ENCODE measurements around the gene MRPS5. TPM values are rescaled to one million over a fixed set of nuclear protein-coding genes. Genes with fewer than 3 reads are reported as not detected.

The MRPS5 gene
- total RNA-seq, 1 donor from 2014 or later = 55.0 TPM

- TF ChIP-seq POLR2AphosphoS5 (IDR thresholded peaks at IDR 0.05; ENCODE audit: insufficient read depth in 1 of 2, low read depth in 1 of 2) = no peak
- TF ChIP-seq POLR2A (IDR thresholded peaks at IDR 0.05) = no peak
- no peak for TF ChIP-seq CTCF (IDR thresholded peaks at IDR 0.05)
- Histone ChIP-seq H3K27ac (no peak overlapping the region), H3K27me3 (no peaks in the 10 kb centered on the region), H3K4me3 (no peak overlapping the region), H3K36me3 (no peaks in the 10 kb centered on the region), H3K9me3 (no peaks in the 10 kb centered on the region), H3K4me1 (no peaks in the 10 kb centered on the region)
- no peak for DNase-seq (ENCODE audit: extremely low spot score in 2 of 2)
- intact Hi-C loops (cut with DNase I) = no loop called here
These were observed 66.3 kb downstream of the MRPS5 start for GRCh38 chr2:95055262-95055661.

GRCh38 chr2:95054016-95054415 lies 67.6 kb downstream of the MRPS5 start:
- no peaks in the 10 kb centered on the region for H3K36me3 ChIP-seq
- intact Hi-C loops (cut with DNase I) = no loop called here
- TF ChIP-seq POLR2A (IDR thresholded peaks at IDR 0.05) = no peak
- no peak for TF ChIP-seq CTCF (IDR thresholded peaks at IDR 0.05)

GRCh38 chr2:95053543-95053942 lies 68.1 kb downstream of the MRPS5 start:
- DNase-seq (ENCODE audit: extremely low spot score in 2 of 2) = no peak
- TF ChIP-seq POLR2AphosphoS5 (IDR thresholded peaks at IDR 0.05; ENCODE audit: insufficient read depth in 1 of 2, low read depth in 1 of 2) = no peak
- H3K4me1 ChIP-seq = no peaks in the 10 kb centered on the region

More at GRCh38 chr2:95054016-95054415, 67.6 kb downstream of the MRPS5 start:
- no peak overlapping the region for H3K4me3 ChIP-seq
- DNase-seq (ENCODE audit: extremely low spot score in 2 of 2) = no peak
- no peaks in the 10 kb centered on the region for H3K4me1 ChIP-seq
- no peaks in the 10 kb centered on the region for H3K27me3 ChIP-seq
- H3K27ac ChIP-seq = no peak overlapping the region
- no peaks in the 10 kb centered on the region for H3K9me3 ChIP-seq

GRCh38 chr2:95052804-95053479 lies 68.7 kb downstream of the MRPS5 start:
- DNase-seq (ENCODE audit: extremely low spot score in 2 of 2) = no peak
- intact Hi-C loops (cut with DNase I) = no loop called here
- no peaks in the 10 kb centered on the region for H3K4me1 ChIP-seq
- H3K4me3 ChIP-seq = no peak overlapping the region
- H3K27ac ChIP-seq = no peak overlapping the region
- no peak for TF ChIP-seq POLR2A (IDR thresholded peaks at IDR 0.05)
- TF ChIP-seq CTCF (IDR thresholded peaks at IDR 0.05) = no peak
- no peak for TF ChIP-seq POLR2AphosphoS5 (IDR thresholded peaks at IDR 0.05; ENCODE audit: insufficient read depth in 1 of 2, low read depth in 1 of 2)
- no peaks in the 10 kb centered on the region for H3K36me3 ChIP-seq
- H3K9me3 ChIP-seq = no peaks in the 10 kb centered on the region
- H3K27me3 ChIP-seq = no peaks in the 10 kb centered on the region

More at GRCh38 chr2:95053543-95053942, 68.1 kb downstream of the MRPS5 start:
- H3K9me3 ChIP-seq = no peaks in the 10 kb centered on the region
- intact Hi-C loops (cut with DNase I) = no loop called here
- no peak overlapping the region for H3K4me3 ChIP-seq
- H3K27me3 ChIP-seq = no peaks in the 10 kb centered on the region
- H3K27ac ChIP-seq = no peak overlapping the region
- H3K36me3 ChIP-seq = no peaks in the 10 kb centered on the region

- Histone ChIP-seq H3K9me3 (no peaks in the 10 kb centered on the region), H3K4me1 (no peaks in the 10 kb centered on the region), H3K27ac (no peak overlapping the region), H3K27me3 (no peaks in the 10 kb centered on the region), H3K36me3 (no peaks in the 10 kb centered on the region), H3K4me3 (no peak overlapping the region)
- TF ChIP-seq POLR2A (IDR thresholded peaks at IDR 0.05) (no peak), CTCF (IDR thresholded peaks at IDR 0.05) (no peak), POLR2AphosphoS5 (IDR thresholded peaks at IDR 0.05; ENCODE audit: insufficient read depth in 1 of 2, low read depth in 1 of 2) (no peak)
- intact Hi-C loops (cut with DNase I) = no loop called here
- DNase-seq (ENCODE audit: extremely low spot score in 2 of 2) = no peak
These were observed 69.3 kb downstream of the MRPS5 start for GRCh38 chr2:95052307-95052706.

Data from vagina (tissue), 2 donors.